Measurements from ENCODE around the gene VEZF1.

GRCh38 chr17:57947369-57947768 lies 40.7 kb downstream of the VEZF1 start:
- TF ChIP-seq EZH2phosphoT487 (IDR thresholded peaks at IDR 0.05; ENCODE audit: insufficient read depth, low read depth) (no peak), EZH2 (IDR thresholded peaks at IDR 0.05; ENCODE audit: insufficient read depth, poor library complexity, severe bottlenecking) (no peak)

Data from GM23248 (cell line).